NCI-H82 treated with DMSO at 0.1 percent for 48 hours (cell line): ENCODE results near the gene ZSCAN20.

Source experiments
- DNase-seq: peaks from one replicate; lab custom pipeline; 2025; ENCODE audit not compliant: unreplicated experiment; lab: John Stamatoyannopoulos, UW

The ZSCAN20 gene

DNA sequence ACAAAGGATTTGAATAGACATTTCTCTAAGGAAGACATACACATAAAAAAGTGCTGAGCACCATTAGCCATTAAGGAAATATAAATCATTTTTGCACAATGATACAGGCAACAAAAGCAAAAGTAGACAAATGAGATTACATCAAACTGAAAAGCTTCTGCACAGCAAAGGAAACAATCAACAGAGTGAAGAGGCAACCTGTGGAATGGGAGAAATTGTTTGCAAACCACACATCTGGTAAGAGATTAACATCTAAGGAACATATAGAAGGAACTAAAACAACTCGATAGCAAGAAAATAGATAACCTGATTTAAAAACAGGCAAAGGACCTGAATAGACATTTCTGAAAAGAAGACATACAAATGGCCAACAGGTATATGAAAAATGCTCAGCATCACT, 57.5 kb downstream of the ZSCAN20 start:
- no peak for DNase-seq

DNA sequence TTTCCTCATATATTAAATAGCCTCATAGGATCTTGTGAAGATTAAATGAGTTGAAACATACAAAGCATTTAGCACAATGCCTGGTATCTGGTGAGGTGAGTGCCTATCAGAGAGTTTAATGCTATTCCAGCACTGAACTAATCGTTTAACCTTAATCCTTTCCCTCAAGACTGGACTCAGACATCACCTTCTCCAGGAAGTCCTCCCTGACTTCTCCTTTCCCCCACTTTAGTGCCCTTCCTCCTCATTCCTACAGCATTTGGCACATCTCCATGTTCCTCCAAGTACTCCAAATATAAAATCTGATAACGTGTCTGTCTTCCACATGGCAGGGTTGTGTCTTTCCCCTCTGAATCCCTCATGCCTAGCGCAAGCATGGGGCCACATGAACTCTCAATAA, 59.8 kb downstream of the ZSCAN20 start:
- no peak for DNase-seq

DNA sequence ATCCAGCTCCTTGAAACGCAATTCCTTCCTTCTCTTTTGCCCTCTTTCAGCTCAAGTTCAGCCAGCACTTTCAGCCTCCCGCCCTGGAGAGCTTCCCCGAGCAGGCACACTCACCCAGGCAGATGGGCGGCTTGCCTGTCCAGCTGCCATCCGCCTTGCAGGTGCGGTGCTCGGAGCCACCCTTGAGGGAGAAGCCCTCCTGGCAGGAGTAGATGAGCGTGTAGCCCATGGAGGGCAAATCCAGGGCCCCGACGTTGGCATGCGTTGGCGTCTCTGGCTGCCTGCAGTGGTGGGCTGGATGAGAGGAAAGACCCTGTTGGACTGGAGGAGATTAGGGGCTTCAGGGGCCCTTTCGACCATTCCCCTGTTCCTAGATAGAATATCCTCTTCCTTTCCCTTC, 60.5 kb downstream of the ZSCAN20 start:
- DNase-seq, result no peak

DNA sequence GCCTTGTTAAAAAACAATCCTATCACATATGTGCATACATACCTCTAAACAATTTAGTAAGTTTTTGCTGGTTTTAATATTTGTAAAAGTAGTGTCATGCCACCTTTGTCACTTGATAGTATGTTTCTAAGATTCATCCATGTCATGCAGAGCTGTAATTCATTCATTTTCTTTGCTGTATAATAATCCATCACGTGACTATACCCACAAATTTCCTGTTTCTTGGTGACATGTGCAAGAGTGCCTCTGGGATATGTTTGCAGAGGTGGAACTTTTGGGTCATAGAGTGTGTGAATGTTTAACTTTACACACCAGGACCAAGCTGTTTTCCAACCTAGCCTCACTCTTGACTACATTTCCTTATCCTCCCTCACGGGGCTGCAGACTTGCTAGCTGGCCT, 62.9 kb downstream of the ZSCAN20 start:
- no peak for DNase-seq

DNA sequence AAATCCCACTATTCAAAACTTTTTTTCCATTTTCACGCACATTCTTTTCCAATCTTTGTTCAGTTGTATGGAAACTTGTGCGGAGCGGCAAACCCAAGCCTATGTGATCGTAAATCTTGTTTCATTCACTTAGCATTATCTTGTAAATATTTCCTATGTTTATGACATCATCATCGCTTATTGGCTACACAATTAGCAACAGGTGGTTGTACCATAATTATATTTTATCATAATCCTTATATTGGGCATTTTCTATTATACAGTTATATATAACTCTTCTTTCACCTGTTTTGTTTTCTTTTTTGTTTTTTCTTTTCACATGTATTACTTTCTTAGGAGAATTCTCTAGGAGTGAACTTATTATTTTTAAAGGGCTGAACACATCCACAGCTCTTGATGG, 65.4 kb downstream of the ZSCAN20 start:
- DNase-seq, result no peak

DNA sequence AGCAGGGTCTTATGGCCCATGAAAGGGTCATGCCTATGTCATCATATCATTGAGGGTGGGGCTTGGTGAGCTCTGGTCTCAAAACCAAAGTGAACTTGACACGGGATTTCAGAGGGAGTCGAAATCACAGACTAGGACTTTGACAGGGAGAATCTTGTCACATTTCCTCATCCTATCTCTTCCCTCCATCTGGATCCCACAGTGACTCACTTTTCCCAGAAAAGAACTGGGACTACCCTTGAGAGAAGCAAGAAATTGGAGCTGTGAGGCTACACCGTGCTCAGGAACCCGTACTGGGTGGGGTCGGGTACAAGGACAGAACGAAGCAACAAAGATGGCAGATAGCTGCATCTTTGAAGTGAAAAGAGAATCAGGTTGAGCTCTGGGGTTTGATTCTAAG, 69.5 kb downstream of the ZSCAN20 start:
- DNase-seq, result no peak
